GM15510 (cell line): ENCODE results near the gene NEDD4.

ENCODE experiments used
- POLR2A ChIP-seq: IDR thresholded peaks from 3 replicates; pipeline ENCODE4 v1.6.1; 2011; ENCODE audit warnings: borderline replicate concordance; ENCODE audit not compliant: insufficient read length; ENCODE audit errors: extremely low read depth

The NEDD4 gene

GRCh38 chr15:55827204-55827603, 166.2 kb downstream of the NEDD4 start:
- no peak for TF ChIP-seq POLR2A

GRCh38 chr15:55824857-55825613, 168.4 kb downstream of the NEDD4 start:
- TF ChIP-seq POLR2A, result no peak

GRCh38 chr15:55823699-55824340, 169.6 kb downstream of the NEDD4 start:
- no peak for TF ChIP-seq POLR2A

GRCh38 chr15:55823191-55823670, 170.2 kb downstream of the NEDD4 start:
- no peak for TF ChIP-seq POLR2A

- TF ChIP-seq POLR2A, result no peak
These were observed 173.4 kb downstream of the NEDD4 start for GRCh38 chr15:55820043-55820442.

GRCh38 chr15:55819397-55820034, 173.9 kb downstream of the NEDD4 start:
- no peak for TF ChIP-seq POLR2A

- TF ChIP-seq POLR2A, result no peak
These were observed 177.4 kb downstream of the NEDD4 start for GRCh38 chr15:55816017-55816416.

- no peak for TF ChIP-seq POLR2A
These were observed 190.6 kb downstream of the NEDD4 start for GRCh38 chr15:55802600-55803376.

- no peak for TF ChIP-seq POLR2A
These were observed 193.2 kb downstream of the NEDD4 start for GRCh38 chr15:55800216-55800615.

GRCh38 chr15:55799291-55800212, 193.9 kb downstream of the NEDD4 start:
- TF ChIP-seq POLR2A, result no peak

- TF ChIP-seq POLR2A, result no peak
These were observed 197.0 kb downstream of the NEDD4 start for GRCh38 chr15:55796321-55796965.

- no peak for TF ChIP-seq POLR2A
These were observed 198.4 kb downstream of the NEDD4 start for GRCh38 chr15:55795031-55795430.
